Type B pancreatic cell (in vitro differentiated cells): ENCODE results near the gene NCOA4. TPM values are rescaled to one million over a fixed set of nuclear protein-coding genes. Genes with fewer than 3 reads are reported as not detected.

Experiments
- DNase-seq: peaks from one replicate; pipeline ENCODE4 v3.0.0; 2021; ENCODE audit warnings: mixed read lengths; ENCODE audit not compliant: unreplicated experiment; ENCODE audit errors: extremely low spot score
- H3K27ac Mint-ChIP-seq: 2 replicates; pipeline ENCODE4 v1.8.0; 2021; ENCODE audit warnings: mild to moderate bottlenecking, mixed read lengths
- H3K27me3 Mint-ChIP-seq: 2 replicates; pipeline ENCODE4 v1.8.0; 2021; ENCODE audit warnings: mixed read lengths
- H3K36me3 Mint-ChIP-seq: 2 replicates; pipeline ENCODE4 v1.8.0; 2021; ENCODE audit warnings: mixed read lengths
- H3K4me1 Mint-ChIP-seq: one replicate; pipeline ENCODE4 v1.8.0; 2021; ENCODE audit warnings: mixed read lengths; ENCODE audit not compliant: unreplicated experiment
- H3K4me3 Mint-ChIP-seq: 2 replicates; pipeline ENCODE4 v1.8.0; 2021; ENCODE audit warnings: mild to moderate bottlenecking, mixed read lengths
- H3K9me3 Mint-ChIP-seq: 2 replicates; pipeline ENCODE4 v1.8.0; 2021; ENCODE audit warnings: mixed read lengths
- CTCF ChIP-seq: fragments of 200-600 bp; sonication (generic); conservative IDR thresholded peaks from 2 replicates; pipeline ENCODE4 v1.5.0; 2021; ENCODE audit warnings: antibody characterized with exemption, mild to moderate bottlenecking
- total RNA-seq: library from RNA; stranded (reverse); gene quantifications from 2 replicates; pipeline ENCODE4 v1.2.1, GENCODE V29; 2021; ENCODE audit warnings: low replicate concordance

The NCOA4 gene
- total RNA-seq, 1 donor from 2014 or later, result 105 TPM

GRCh38 chr10:46016811-46017210 is 13.6 kb downstream of the NCOA4 start:
- no peaks in the 10 kb centered on the region for H3K27me3 Mint-ChIP-seq
- H3K27ac Mint-ChIP-seq, result no peak overlapping the region
- no peak overlapping the region for H3K4me3 Mint-ChIP-seq
- peaks cover 23% of the 10 kb centered on the region for H3K4me1 Mint-ChIP-seq
- peaks cover 18% of the 10 kb centered on the region for H3K36me3 Mint-ChIP-seq
- no peaks in the 10 kb centered on the region for H3K9me3 Mint-ChIP-seq
- no peak for DNase-seq
- no peak for TF ChIP-seq CTCF

DNA sequence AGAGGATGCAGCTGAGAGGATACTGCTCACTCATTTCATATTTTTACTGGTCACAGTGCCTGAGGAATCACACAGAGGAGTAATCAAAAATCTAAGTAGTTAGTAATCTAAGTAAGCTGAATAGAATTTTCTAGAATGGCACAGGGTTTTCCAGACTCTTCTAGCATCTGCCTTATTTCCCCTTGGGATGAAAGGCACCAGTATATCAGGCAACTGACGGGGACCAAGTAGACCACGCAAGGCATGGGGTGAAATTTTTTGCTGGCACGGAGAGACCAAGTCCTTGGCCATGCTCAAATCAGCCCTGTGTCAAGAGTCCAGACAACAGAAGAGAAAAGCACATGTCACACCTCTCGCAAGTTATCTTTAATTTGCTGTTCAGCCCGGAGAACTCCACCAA is 14.2 kb downstream of the NCOA4 start:
- DNase-seq, result no peak
- H3K36me3 Mint-ChIP-seq, result peaks cover 18% of the 10 kb centered on the region
- H3K4me3 Mint-ChIP-seq, result no peak overlapping the region

GRCh38 chr10:46014683-46015405 is 15.6 kb downstream of the NCOA4 start:
- H3K4me1 Mint-ChIP-seq, result peaks cover 15% of the 10 kb centered on the region
- H3K4me3 Mint-ChIP-seq, result no peak overlapping the region
- H3K36me3 Mint-ChIP-seq, result peaks cover 26% of the 10 kb centered on the region
- DNase-seq, result no peak
- TF ChIP-seq CTCF, result no peak
- H3K27ac Mint-ChIP-seq, result no peak overlapping the region
- H3K27me3 Mint-ChIP-seq, result no peaks in the 10 kb centered on the region
- H3K9me3 Mint-ChIP-seq, result no peaks in the 10 kb centered on the region

More for the DNA sequence above, 14.2 kb downstream of the NCOA4 start:
- no peaks in the 10 kb centered on the region for H3K27me3 Mint-ChIP-seq
- no peaks in the 10 kb centered on the region for H3K9me3 Mint-ChIP-seq
- peaks cover 23% of the 10 kb centered on the region for H3K4me1 Mint-ChIP-seq
- no peak overlapping the region for H3K27ac Mint-ChIP-seq
- no peak for TF ChIP-seq CTCF

GRCh38 chr10:46014206-46014605 is 16.2 kb downstream of the NCOA4 start:
- Mint-ChIP-seq H3K4me3 (no peak overlapping the region), H3K36me3 (peaks cover 32% of the 10 kb centered on the region), H3K9me3 (no peaks in the 10 kb centered on the region), H3K27ac (no peak overlapping the region), H3K27me3 (no peaks in the 10 kb centered on the region), H3K4me1 (peaks cover 9% of the 10 kb centered on the region)
- no peak for DNase-seq
- TF ChIP-seq CTCF, result no peak

GRCh38 chr10:46012746-46013145 is 17.7 kb downstream of the NCOA4 start:
- TF ChIP-seq CTCF, result no peak
- Mint-ChIP-seq H3K4me3 (no peak overlapping the region), H3K27ac (no peak overlapping the region), H3K9me3 (peaks cover 6% of the 10 kb centered on the region), H3K4me1 (no peaks in the 10 kb centered on the region), H3K27me3 (no peaks in the 10 kb centered on the region), H3K36me3 (peaks cover 42% of the 10 kb centered on the region)
- no peak for DNase-seq
